ENCODE results near the gene ILF3. TPM values are rescaled to one million over a fixed set of nuclear protein-coding genes. Genes with fewer than 3 reads are reported as not detected.
A peak's percentile ranks its signal among the peaks of the same experiment; 100 is the strongest.

The ILF3 gene
- total RNA-seq, 1 donor from 2014 or later = 69.4 TPM

DNA sequence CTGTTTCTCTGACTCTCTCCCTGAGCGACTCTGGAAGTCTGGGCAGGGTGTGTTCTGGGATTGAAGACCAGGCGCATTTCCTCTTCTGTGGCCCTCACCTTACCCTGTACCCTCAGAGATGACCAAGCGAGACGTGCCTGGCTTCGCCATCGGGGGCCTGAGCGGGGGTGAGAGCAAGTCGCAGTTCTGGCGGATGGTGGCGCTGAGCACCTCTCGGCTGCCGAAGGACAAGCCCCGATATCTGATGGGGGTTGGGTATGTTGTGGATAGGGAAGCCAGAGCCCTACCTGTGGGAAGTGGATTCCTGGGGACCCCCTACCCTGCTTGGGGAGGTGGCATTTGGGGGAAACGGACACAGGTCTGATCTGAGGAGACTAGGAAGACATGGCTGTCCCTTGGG is 57.9 kb downstream of the ILF3 start:
- no peak overlapping the region for H3K4me3 ChIP-seq (ENCODE audit: low read length in 3 of 3)
- H3K36me3 ChIP-seq (ENCODE audit: control insufficient read depth in 3 of 3, insufficient read depth in 3 of 3, low read length in 3 of 3) = peaks cover 24 to 33% (median 27%) of the 10 kb centered on the region in 3 donors

DNA sequence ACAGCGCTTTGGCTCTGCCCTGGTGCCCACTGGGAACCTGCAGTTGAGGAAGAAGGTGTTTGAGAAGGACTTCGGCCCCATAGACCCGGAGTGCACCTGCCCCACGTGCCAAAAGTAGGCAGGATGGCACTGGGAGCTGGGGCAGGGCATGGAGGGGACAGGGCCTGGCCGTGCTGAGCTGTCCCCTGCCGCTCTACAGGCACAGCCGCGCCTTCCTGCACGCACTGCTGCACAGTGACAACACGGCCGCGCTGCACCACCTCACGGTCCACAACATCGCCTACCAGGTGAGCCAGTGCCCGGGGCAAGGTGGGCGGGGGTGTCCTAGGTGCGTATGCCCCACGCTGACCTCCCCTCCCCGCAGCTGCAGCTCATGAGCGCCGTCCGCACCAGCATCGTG is 58.6 kb downstream of the ILF3 start:
- Histone ChIP-seq H3K9ac (ENCODE audit: low read depth in 1 of 3, low read length in 3 of 3) (no peak overlapping the region), H3K27ac (ENCODE audit: low read depth, low read length) (no peak overlapping the region), H3K4me3 (ENCODE audit: low read length in 3 of 3) (no peak overlapping the region), H3K4me1 (ENCODE audit: control insufficient read depth in 3 of 3, insufficient read depth in 3 of 3, low read length in 3 of 3) (peaks cover 0 to 3% (median 0%) of the 10 kb centered on the region in 3 donors), H3K36me3 (ENCODE audit: control insufficient read depth in 3 of 3, insufficient read depth in 3 of 3, low read length in 3 of 3) (peaks cover 20 to 27% (median 24%) of the 10 kb centered on the region in 3 donors), H3K9me3 (ENCODE audit: control insufficient read depth in 3 of 3, low read length in 3 of 3) (no peaks in the 10 kb centered on the region), H3K27me3 (ENCODE audit: control insufficient read depth in 3 of 3, insufficient read depth in 3 of 3, low read length in 3 of 3) (no peaks in the 10 kb centered on the region)

More for the DNA sequence above, 57.9 kb downstream of the ILF3 start:
- Histone ChIP-seq H3K27me3 (ENCODE audit: control insufficient read depth in 3 of 3, insufficient read depth in 3 of 3, low read length in 3 of 3) (no peaks in the 10 kb centered on the region), H3K27ac (ENCODE audit: low read depth, low read length) (no peak overlapping the region), H3K4me1 (ENCODE audit: control insufficient read depth in 3 of 3, insufficient read depth in 3 of 3, low read length in 3 of 3) (peaks cover 0 to 1% (median 0%) of the 10 kb centered on the region in 3 donors), H3K9me3 (ENCODE audit: control insufficient read depth in 3 of 3, low read length in 3 of 3) (no peaks in the 10 kb centered on the region), H3K9ac (ENCODE audit: low read depth in 1 of 3, low read length in 3 of 3) (no peak overlapping the region)

DNA sequence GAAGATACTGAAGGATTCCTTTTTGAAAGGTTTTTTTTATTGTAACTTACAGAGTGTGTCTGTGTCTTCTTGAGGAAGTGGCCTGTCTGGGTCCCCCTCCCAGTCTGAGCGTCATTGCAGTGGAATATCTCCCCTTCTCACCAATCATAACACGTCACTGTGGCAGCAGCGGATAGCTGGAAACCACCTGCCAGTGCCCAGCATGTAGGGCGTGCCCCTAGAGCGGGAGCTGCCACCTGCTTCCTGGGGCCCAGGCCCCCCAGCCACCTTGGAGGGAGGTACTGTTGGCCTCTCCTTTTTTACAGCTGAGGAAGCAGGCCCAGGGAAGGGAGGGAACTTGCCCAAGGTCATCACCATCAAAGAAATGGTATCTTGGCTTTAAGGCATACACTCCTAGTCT is 59.2 kb downstream of the ILF3 start:
- no peak overlapping the region for H3K9ac ChIP-seq (ENCODE audit: low read depth in 1 of 3, low read length in 3 of 3)
- no peak overlapping the region for H3K27ac ChIP-seq (ENCODE audit: low read depth, low read length)
- no peak overlapping the region for H3K4me3 ChIP-seq (ENCODE audit: low read length in 3 of 3)
- H3K27me3 ChIP-seq (ENCODE audit: control insufficient read depth in 3 of 3, insufficient read depth in 3 of 3, low read length in 3 of 3) = no peaks in the 10 kb centered on the region
- H3K36me3 ChIP-seq (ENCODE audit: control insufficient read depth in 3 of 3, insufficient read depth in 3 of 3, low read length in 3 of 3) = peaks cover 18 to 25% (median 24%) of the 10 kb centered on the region in 3 donors
- no peaks in the 10 kb centered on the region for H3K9me3 ChIP-seq (ENCODE audit: control insufficient read depth in 3 of 3, low read length in 3 of 3)
- peaks cover 0 to 3% (median 1%) of the 10 kb centered on the region in 3 donors for H3K4me1 ChIP-seq (ENCODE audit: control insufficient read depth in 3 of 3, insufficient read depth in 3 of 3, low read length in 3 of 3)

DNA sequence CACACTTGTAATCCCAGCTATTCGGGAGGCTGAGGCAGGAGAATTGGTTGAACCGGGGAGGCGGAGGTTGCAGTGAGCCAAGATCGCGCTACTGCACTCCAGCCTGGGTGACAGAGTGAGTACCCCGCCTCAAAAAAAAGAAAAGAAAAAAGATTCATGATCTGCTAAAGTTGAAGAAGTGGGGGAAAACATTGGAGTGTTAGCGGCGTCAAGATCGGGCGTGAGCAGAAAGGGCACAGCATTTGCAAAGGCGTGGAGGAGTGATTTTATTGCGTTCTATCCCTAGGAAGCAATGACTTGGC is 62.9 kb downstream of the ILF3 start:
- Histone ChIP-seq H3K4me1 (ENCODE audit: control insufficient read depth in 3 of 3, insufficient read depth in 3 of 3, low read length in 3 of 3) (peaks cover 23 to 25% (median 24%) of the 10 kb centered on the region in 3 donors), H3K4me3 (ENCODE audit: low read length in 3 of 3) (peak overlapping the region; percentile 73 to 81 (median 79)), H3K27me3 (ENCODE audit: control insufficient read depth in 3 of 3, insufficient read depth in 3 of 3, low read length in 3 of 3) (no peaks in the 10 kb centered on the region), H3K36me3 (ENCODE audit: control insufficient read depth in 3 of 3, insufficient read depth in 3 of 3, low read length in 3 of 3) (peaks cover 12 to 23% (median 20%) of the 10 kb centered on the region in 3 donors), H3K9ac (ENCODE audit: low read depth in 1 of 3, low read length in 3 of 3) (peak overlapping the region in 2 of 3 donors; percentile 54 to 79), H3K27ac (ENCODE audit: low read depth, low read length) (peak overlapping the region; percentile 17), H3K9me3 (ENCODE audit: control insufficient read depth in 3 of 3, low read length in 3 of 3) (no peaks in the 10 kb centered on the region)

DNA sequence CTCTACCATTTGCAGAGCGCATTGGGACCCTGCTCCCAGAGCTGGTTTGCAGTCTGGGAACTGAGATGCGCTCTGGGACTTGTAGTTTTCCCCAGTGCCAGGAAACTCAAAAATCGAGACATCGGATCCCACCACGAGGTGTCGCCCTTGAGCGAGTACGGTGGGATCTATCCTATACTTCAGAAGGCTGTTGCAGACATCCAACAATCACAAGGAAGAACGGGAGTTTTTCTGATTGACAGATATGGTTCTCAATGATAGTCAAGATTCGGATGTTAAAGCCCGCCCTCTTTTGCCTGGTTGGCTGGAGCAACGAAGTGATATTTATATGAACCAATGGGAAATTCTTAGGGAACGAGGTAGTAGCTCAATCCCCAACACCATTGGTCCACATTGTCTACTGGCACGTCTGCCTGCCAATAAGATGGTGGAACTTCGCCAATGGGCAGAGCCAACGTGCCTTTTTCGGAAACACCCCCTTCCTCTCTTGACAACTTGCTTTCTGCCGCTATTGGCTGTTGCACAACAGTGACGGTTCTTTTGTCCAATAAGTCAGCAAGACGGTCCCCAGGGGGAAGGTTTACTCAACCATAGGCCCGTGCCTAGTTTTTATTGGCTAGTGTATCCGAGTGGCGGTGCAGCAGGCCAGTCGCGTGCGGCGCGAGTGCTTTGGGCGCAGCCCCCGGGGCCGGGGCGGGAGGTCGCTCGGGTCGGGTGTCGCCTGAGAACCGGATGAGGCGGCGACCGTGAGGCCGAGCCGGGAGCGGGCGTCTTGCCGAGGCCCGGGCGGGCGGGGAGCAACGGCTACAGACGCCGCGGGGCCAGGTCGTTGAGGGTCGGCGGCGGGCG is 63.4 kb downstream of the ILF3 start, which contains the start of gene DNM2:
DNM2 (plus strand) TSS at position 724 of the 849 bp plus-strand sequence. CDS start 164 bp downstream, outside the sequence.
- Histone ChIP-seq H3K9me3 (ENCODE audit: control insufficient read depth in 3 of 3, low read length in 3 of 3) (no peaks in the 10 kb centered on the region), H3K27ac (ENCODE audit: low read depth, low read length) (peak within 1 kb of the TSS; percentile 91), H3K27me3 (ENCODE audit: control insufficient read depth in 3 of 3, insufficient read depth in 3 of 3, low read length in 3 of 3) (no peaks in the 10 kb centered on the region), H3K36me3 (ENCODE audit: control insufficient read depth in 3 of 3, insufficient read depth in 3 of 3, low read length in 3 of 3) (peaks cover 11 to 19% (median 19%) of the 10 kb centered on the region in 3 donors), H3K4me1 (ENCODE audit: control insufficient read depth in 3 of 3, insufficient read depth in 3 of 3, low read length in 3 of 3) (peaks cover 23 to 25% (median 24%) of the 10 kb centered on the region in 3 donors), H3K4me3 (ENCODE audit: low read length in 3 of 3) (peak within 1 kb of the TSS; percentile 93 to 98 (median 97)), H3K9ac (ENCODE audit: low read depth in 1 of 3, low read length in 3 of 3) (peak within 1 kb of the TSS; percentile 89 to 96 (median 95))

DNA sequence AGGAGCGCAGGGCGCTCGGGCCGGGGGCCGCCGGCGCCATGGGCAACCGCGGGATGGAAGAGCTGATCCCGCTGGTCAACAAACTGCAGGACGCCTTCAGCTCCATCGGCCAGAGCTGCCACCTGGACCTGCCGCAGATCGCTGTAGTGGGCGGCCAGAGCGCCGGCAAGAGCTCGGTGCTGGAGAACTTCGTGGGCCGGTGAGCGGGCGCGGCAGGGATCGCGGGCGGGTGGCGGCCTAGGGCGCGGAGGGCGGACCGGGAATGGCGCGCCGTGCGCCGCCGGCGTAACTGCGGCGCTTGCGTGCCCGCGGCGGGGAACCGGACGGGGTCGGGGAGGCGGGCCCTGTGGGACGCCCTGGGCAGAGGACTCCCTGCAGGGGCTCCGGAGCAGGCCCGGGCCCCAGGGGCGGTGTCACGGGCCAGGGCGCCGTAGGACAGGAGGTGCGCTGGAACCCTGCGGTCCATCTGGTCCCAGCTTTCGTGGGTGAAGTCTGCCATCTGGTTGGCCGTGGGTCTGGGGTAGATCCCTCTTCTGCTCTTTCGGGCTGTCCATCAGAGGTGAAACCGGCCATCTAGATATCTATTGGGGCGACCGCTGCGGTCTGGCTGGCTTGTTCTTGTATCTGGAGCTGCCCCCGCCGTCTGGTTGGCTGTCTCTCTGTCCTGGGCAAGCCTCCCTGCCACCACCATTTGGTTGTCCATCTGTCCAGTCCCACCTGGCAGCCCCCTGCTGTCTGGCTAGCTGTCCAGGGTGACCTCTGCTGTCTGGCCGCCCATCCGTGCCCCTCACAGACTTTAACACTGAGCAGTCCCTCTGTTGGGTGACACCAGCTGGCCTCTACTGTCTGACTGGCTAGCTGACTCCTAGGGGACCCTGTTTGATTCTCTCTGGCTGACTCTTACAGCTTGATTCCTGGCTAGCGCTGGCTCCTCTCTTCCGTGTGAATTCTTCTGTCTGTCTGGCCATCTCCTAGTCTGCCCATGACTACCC is 64.4 kb downstream of the ILF3 start:
- H3K27me3 ChIP-seq (ENCODE audit: control insufficient read depth in 3 of 3, insufficient read depth in 3 of 3, low read length in 3 of 3) = no peaks in the 10 kb centered on the region
- peak overlapping the region; percentile 89 to 96 (median 95) for H3K9ac ChIP-seq (ENCODE audit: low read depth in 1 of 3, low read length in 3 of 3)
- H3K36me3 ChIP-seq (ENCODE audit: control insufficient read depth in 3 of 3, insufficient read depth in 3 of 3, low read length in 3 of 3) = peaks cover 2 to 11% (median 10%) of the 10 kb centered on the region in 3 donors
- H3K4me3 ChIP-seq (ENCODE audit: low read length in 3 of 3) = peak overlapping the region; percentile 93 to 98 (median 97)
- no peaks in the 10 kb centered on the region for H3K9me3 ChIP-seq (ENCODE audit: control insufficient read depth in 3 of 3, low read length in 3 of 3)
- peak overlapping the region; percentile 91 for H3K27ac ChIP-seq (ENCODE audit: low read depth, low read length)
- peaks cover 23 to 25% (median 24%) of the 10 kb centered on the region in 3 donors for H3K4me1 ChIP-seq (ENCODE audit: control insufficient read depth in 3 of 3, insufficient read depth in 3 of 3, low read length in 3 of 3)

DNA sequence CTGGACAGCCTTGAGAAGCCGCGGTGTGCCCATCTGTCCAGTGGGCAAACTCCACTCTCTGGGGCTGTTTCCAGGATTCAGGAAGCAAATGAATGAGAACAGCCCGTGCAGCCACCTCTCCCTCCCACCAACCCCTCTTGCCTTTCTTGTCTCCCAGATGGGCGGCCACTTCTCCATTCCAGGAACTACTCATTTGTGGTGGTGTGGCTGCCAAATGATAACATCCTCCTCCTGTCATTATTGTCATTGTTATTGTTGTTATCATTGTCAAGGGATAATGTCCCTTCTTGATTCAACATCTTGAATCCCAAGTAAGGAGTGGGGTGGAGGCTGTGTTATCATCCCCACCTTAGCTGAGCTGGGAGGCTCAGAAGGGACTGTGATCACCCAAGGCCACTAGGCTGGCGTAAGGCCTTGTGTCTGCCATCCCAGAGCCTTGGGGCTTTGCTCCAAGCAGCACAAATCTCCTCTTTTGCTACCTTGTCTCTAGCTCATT is 65.4 kb downstream of the ILF3 start:
- H3K27me3 ChIP-seq (ENCODE audit: control insufficient read depth in 3 of 3, insufficient read depth in 3 of 3, low read length in 3 of 3) = no peaks in the 10 kb centered on the region
- no peaks in the 10 kb centered on the region for H3K9me3 ChIP-seq (ENCODE audit: control insufficient read depth in 3 of 3, low read length in 3 of 3)
- H3K4me3 ChIP-seq (ENCODE audit: low read length in 3 of 3) = peak overlapping the region; percentile 93 to 98 (median 97)
- H3K36me3 ChIP-seq (ENCODE audit: control insufficient read depth in 3 of 3, insufficient read depth in 3 of 3, low read length in 3 of 3) = peaks cover 0 to 8% (median 4%) of the 10 kb centered on the region in 3 donors
- peaks cover 23 to 26% (median 25%) of the 10 kb centered on the region in 3 donors for H3K4me1 ChIP-seq (ENCODE audit: control insufficient read depth in 3 of 3, insufficient read depth in 3 of 3, low read length in 3 of 3)
- H3K9ac ChIP-seq (ENCODE audit: low read depth in 1 of 3, low read length in 3 of 3) = peak overlapping the region; percentile 89 to 96 (median 95)
- H3K27ac ChIP-seq (ENCODE audit: low read depth, low read length) = peak overlapping the region; percentile 91

DNA sequence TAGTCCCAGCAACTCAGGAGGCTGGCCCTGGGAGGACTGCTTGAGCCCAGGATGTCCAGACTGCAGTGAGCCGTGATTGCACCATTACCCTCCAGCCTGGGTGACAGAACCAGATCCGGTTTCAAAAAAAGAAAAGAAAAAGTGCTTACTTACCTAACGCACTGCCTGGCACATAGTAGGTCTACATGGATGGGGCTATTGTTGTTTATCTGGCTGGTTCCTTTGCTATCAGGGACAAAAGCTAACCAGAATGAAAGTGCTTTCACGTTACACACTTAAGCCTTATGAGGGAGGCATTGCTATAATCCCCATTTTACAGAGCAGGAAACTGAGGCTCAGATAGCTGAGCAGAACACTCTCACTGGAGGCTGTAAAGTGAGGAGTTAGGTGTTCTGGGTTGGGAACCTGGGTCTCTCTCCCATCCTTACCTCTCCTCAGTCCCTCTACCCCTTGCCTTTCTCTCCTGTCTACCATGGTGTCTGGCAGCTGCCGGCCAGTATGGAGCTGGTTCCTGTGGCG is 66.5 kb downstream of the ILF3 start:
- H3K9me3 ChIP-seq (ENCODE audit: control insufficient read depth in 3 of 3, low read length in 3 of 3) = no peaks in the 10 kb centered on the region
- no peak overlapping the region for H3K27ac ChIP-seq (ENCODE audit: low read depth, low read length)
- H3K36me3 ChIP-seq (ENCODE audit: control insufficient read depth in 3 of 3, insufficient read depth in 3 of 3, low read length in 3 of 3) = peaks cover 0 to 7% (median 4%) of the 10 kb centered on the region in 3 donors
- H3K9ac ChIP-seq (ENCODE audit: low read depth in 1 of 3, low read length in 3 of 3) = no peak overlapping the region
- no peaks in the 10 kb centered on the region for H3K27me3 ChIP-seq (ENCODE audit: control insufficient read depth in 3 of 3, insufficient read depth in 3 of 3, low read length in 3 of 3)
- H3K4me3 ChIP-seq (ENCODE audit: low read length in 3 of 3) = no peak overlapping the region
- H3K4me1 ChIP-seq (ENCODE audit: control insufficient read depth in 3 of 3, insufficient read depth in 3 of 3, low read length in 3 of 3) = peaks cover 23 to 32% (median 31%) of the 10 kb centered on the region in 3 donors

DNA sequence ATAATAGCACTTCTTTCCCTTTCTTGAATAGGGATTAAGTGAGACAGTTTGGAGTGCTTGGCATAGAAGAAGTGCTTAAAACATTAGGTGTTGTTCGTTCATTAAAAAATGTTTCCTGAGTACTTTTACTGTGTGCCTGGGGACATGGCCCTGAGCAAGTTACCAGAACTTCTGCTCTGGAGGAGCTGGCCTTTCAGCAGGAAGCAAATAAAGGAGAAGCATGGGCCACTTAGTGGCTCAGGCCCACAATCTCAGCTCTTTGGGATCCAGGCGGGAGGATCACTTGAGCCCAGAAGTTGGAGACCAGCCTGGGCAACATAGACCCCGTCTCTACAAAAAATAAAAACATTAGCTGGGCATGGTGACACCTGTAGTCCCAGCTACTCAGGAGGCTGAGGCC is 69.4 kb downstream of the ILF3 start:
- no peaks in the 10 kb centered on the region for H3K27me3 ChIP-seq (ENCODE audit: control insufficient read depth in 3 of 3, insufficient read depth in 3 of 3, low read length in 3 of 3)
- peaks cover 26 to 37% (median 35%) of the 10 kb centered on the region in 3 donors for H3K4me1 ChIP-seq (ENCODE audit: control insufficient read depth in 3 of 3, insufficient read depth in 3 of 3, low read length in 3 of 3)
- H3K36me3 ChIP-seq (ENCODE audit: control insufficient read depth in 3 of 3, insufficient read depth in 3 of 3, low read length in 3 of 3) = peaks cover 0 to 7% (median 4%) of the 10 kb centered on the region in 3 donors
- H3K4me3 ChIP-seq (ENCODE audit: low read length in 3 of 3) = no peak overlapping the region
- H3K27ac ChIP-seq (ENCODE audit: low read depth, low read length) = no peak overlapping the region
- no peak overlapping the region for H3K9ac ChIP-seq (ENCODE audit: low read depth in 1 of 3, low read length in 3 of 3)
- no peaks in the 10 kb centered on the region for H3K9me3 ChIP-seq (ENCODE audit: control insufficient read depth in 3 of 3, low read length in 3 of 3)

Measured in skeletal muscle tissue (tissue), 4 donors.